Measurements from ENCODE around the gene ADISSP. TPM values are rescaled to one million over a fixed set of nuclear protein-coding genes. Genes with fewer than 3 reads are reported as not detected.

The ADISSP gene
- 79.0 and 86.6 TPM in 2 replicates for total RNA-seq (2014; rRNA removed; shearing (Covaris generic))
- 126 and 131 TPM in 2 replicates for polyA plus RNA-seq (2016; fragmentation: Nextera tagmentation; extraction: Ambion mirVana)
- long read RNA-seq, transcript C20orf27-202 (6 exons, 1,886 nt): major isoform, 223 of 240 reads
- long read RNA-seq, partial matches to known transcripts: 7 of 240 reads
- long read RNA-seq, other reads (novel, unspliced or antisense): 8 of 240 reads

- ATAC-seq (peak; percentile 93), DNase-seq (ENCODE audit: low spot score) (peak; percentile 99)
- Mint-ChIP-seq H3K27ac (peak within 1 kb of the TSS; percentile 81), H3K4me1 (peaks cover 16% of the 10 kb centered on the region), H3K9me3 (no peaks in the 10 kb centered on the region), H3K36me3 (ENCODE audit: low read depth) (no peaks in the 10 kb centered on the region; the same call in 2 of the 3 replicates), H3K27me3 (ENCODE audit: insufficient read depth, low read depth, poor library complexity) (peaks cover 12% of the 10 kb centered on the region), H3K4me3 (peak within 1 kb of the TSS; percentile 92)
- peak within 1 kb of the TSS; percentile 95 for H3K4me3 ChIP-seq
- peaks cover 2% of the 10 kb centered on the region; the same call in 1 of the 2 replicates for H4K20me1 ChIP-seq (replicated peaks; ENCODE audit: insufficient read depth)
- H3K36me3 ChIP-seq (ENCODE audit: insufficient read depth): no peaks in the 10 kb centered on the region; the same call in 1 of the 2 replicates
- no peak within 1 kb of the TSS for H3K27ac ChIP-seq (ENCODE audit: low read depth)
- TF ChIP-seq CREB1 (CRISPR knock-in tag; IDR thresholded peaks at IDR 0.05; ENCODE audit: low read depth) (peak; percentile 75; the same call in 1 of the 2 replicates), POLR2AphosphoS5 (IDR thresholded peaks at IDR 0.05; ENCODE audit: low read depth) (peak; percentile 90), CTCF (conservative IDR thresholded peaks at IDR 0.05; ENCODE audit: low read depth in 2 of 2) (peak; percentile 29 to 32; a peak in 3 of 4 replicates), STAT1 (IDR thresholded peaks at IDR 0.05; ENCODE audit: unreplicated experiment) (no peak)
- H2AFZ ChIP-seq: peak within 1 kb of the TSS; percentile 94
- no peaks in the 10 kb centered on the region for H3K27me3 ChIP-seq (ENCODE audit: insufficient read depth)
- peaks cover 13% of the 10 kb centered on the region for H3K4me1 ChIP-seq (ENCODE audit: insufficient read depth)
- no peaks in the 10 kb centered on the region for H3K9me2 ChIP-seq (ENCODE audit: insufficient read depth)
- H3K4me2 ChIP-seq: peak within 1 kb of the TSS; percentile 95
- 0 out of 2 replicates have a peak, but pooled peaks cover 4% of the 10 kb centered on the region for H3F3A ChIP-seq (replicated peaks; ENCODE audit: low read depth)
- H3K79me2 ChIP-seq (replicated peaks; ENCODE audit: insufficient read depth): peaks cover 18% of the 10 kb centered on the region; the same call in 1 of the 2 replicates
Measured at GRCh38 chr20:3767427-3768341, at the start of gene ADISSP. Gene ADISSP, minus strand, starts transcription at chr20:3767753. Its CDS starts 7,653 bp downstream, at chr20:3760100.

- Mint-ChIP-seq H3K4me3 (no peak overlapping the region), H3K27me3 (ENCODE audit: insufficient read depth, low read depth, poor library complexity) (peaks cover 8% of the 10 kb centered on the region), H3K27ac (peak overlapping the region; percentile 31; the same call in 1 of the 2 replicates), H3K4me1 (peaks cover 18% of the 10 kb centered on the region), H3K36me3 (ENCODE audit: low read depth) (no peaks in the 10 kb centered on the region; the same call in 2 of the 3 replicates), H3K9me3 (no peaks in the 10 kb centered on the region; the same call in 2 of the 3 replicates)
- peaks cover 16% of the 10 kb centered on the region; the same call in 1 of the 2 replicates for H3K4me1 ChIP-seq (ENCODE audit: insufficient read depth)
- no peaks in the 10 kb centered on the region for H3K79me2 ChIP-seq (replicated peaks; ENCODE audit: insufficient read depth)
- no peaks in the 10 kb centered on the region for H3K9me2 ChIP-seq (ENCODE audit: insufficient read depth)
- H4K20me1 ChIP-seq (replicated peaks; ENCODE audit: insufficient read depth): no peaks in the 10 kb centered on the region
- no peaks in the 10 kb centered on the region for H3K27me3 ChIP-seq (ENCODE audit: insufficient read depth)
- peak overlapping the region; percentile 56; the same call in 1 of the 2 replicates for H2AFZ ChIP-seq
- H3K36me3 ChIP-seq (ENCODE audit: insufficient read depth): no peaks in the 10 kb centered on the region
- H3F3A ChIP-seq (replicated peaks; ENCODE audit: low read depth): no peaks in the 10 kb centered on the region; the same call in 1 of the 2 replicates
- H3K27ac ChIP-seq (ENCODE audit: low read depth): no peak overlapping the region
- ATAC-seq: no peak
- H3K4me3 ChIP-seq: no peak overlapping the region
- peak overlapping the region; percentile 38; the same call in 1 of the 2 replicates for H3K4me2 ChIP-seq
- no peak for DNase-seq (ENCODE audit: low spot score)
- TF ChIP-seq NANOG (IDR thresholded peaks at IDR 0.05; ENCODE audit: borderline replicate concordance) (no peak), ETS1 (IDR thresholded peaks at IDR 0.05) (no peak), POLR2AphosphoS5 (IDR thresholded peaks at IDR 0.05; ENCODE audit: low read depth) (no peak), CREB1 (CRISPR knock-in tag; IDR thresholded peaks at IDR 0.05; ENCODE audit: low read depth) (no peak), REST (IDR thresholded peaks at IDR 0.05; ENCODE audit: unreplicated experiment) (no peak), EZH2phosphoT487 (IDR thresholded peaks at IDR 0.05; ENCODE audit: unreplicated experiment) (no peak), CTCF (conservative IDR thresholded peaks at IDR 0.05; ENCODE audit: low read depth in 2 of 2) (no peak)
Measured at GRCh38 chr20:3815703-3816315, 48.3 kb upstream of the ADISSP start.

Data from GM23338 (cell line).